B cell (primary cell): Measurements from ENCODE around the gene HAP1. TPM values are rescaled to one million over a fixed set of nuclear protein-coding genes. Genes with fewer than 3 reads are reported as not detected.

ENCODE experiments used
- ATAC-seq: fragments of 200-7000 bp; cut with Tn5 transposase; one replicate; pipeline ENCODE4 v1.10.0; 2021; ENCODE audit warnings: low read depth, mild to moderate bottlenecking, moderate number of reproducible peaks, moderate library complexity
- CTCF ChIA-PET: fragments of 350-600 bp; sonication (Branson Sonifier 250); formaldehyde crosslinking; loops from one replicate; lab custom pipeline; 2021; ENCODE audit warnings: antibody characterized with exemption, inconsistent platforms; lab: Charles Lee
- POLR2A ChIA-PET: fragments of 350-600 bp; sonication (Branson Sonifier 250); formaldehyde crosslinking; loops from one replicate; lab custom pipeline; 2021; ENCODE audit warnings: antibody characterized with exemption; lab: Charles Lee
- DNase-seq: peaks from one replicate; pipeline ENCODE4 v3.0.0; 2013
- H2AFZ ChIP-seq: 2 replicates; pipeline ENCODE4 v1.6.1; 2012; ENCODE audit warnings: mild to moderate bottlenecking, low read depth, low read length; ENCODE audit not compliant: insufficient read depth, poor library complexity, severe bottlenecking
- H3K27ac ChIP-seq, 2 donors: 1 replicate in 1 of 2; 2 replicates in 1 of 2; pipeline ENCODE4 v1.5.1; 2012 to 2013; ENCODE audit warnings: low read length in 2 of 2, mild to moderate bottlenecking in 2 of 2, moderate library complexity in 1 of 2
- H3K27me3 ChIP-seq, 4 experiments: fragments of 200-600 bp in 1 of 4; sonication (generic) in 1 of 4; replicated peaks in 1 of 4; 1 replicate in 2 of 4; 2 replicates in 2 of 4; pipeline versions ENCODE4 v1.6.1 to v1.7.0; 2013 to 2016; ENCODE audit warnings: low read length in 3 of 4, mild to moderate bottlenecking in 2 of 4, mixed read lengths in 1 of 4, moderate library complexity in 1 of 4; ENCODE audit not compliant: insufficient read depth in 4 of 4, control insufficient read depth in 3 of 4; ENCODE audit errors: control extremely low read depth in 1 of 4
- H3K36me3 ChIP-seq, 2 experiments: replicated peaks in 1 of 2; 1 replicate in 1 of 2; 2 replicates in 1 of 2; pipeline versions ENCODE4 v1.6.1 to v1.7.1; 2013; ENCODE audit warnings: low read length in 1 of 2; ENCODE audit not compliant: insufficient read depth in 2 of 2, control insufficient read depth in 1 of 2; ENCODE audit errors: control extremely low read depth in 1 of 2, extremely low read depth in 1 of 2
- H3K4me1 ChIP-seq, 2 donors: fragments of 200-600 bp in 1 of 2; sonication (generic) in 1 of 2; 1 replicate in 1 of 2; 2 replicates in 1 of 2; pipeline versions ENCODE4 v1.5.1 to v1.6.1; 2013 to 2017; ENCODE audit warnings: low read length in 2 of 2; ENCODE audit not compliant: control insufficient read depth in 2 of 2, insufficient read depth in 2 of 2
- H3K4me2 ChIP-seq: replicated peaks from 2 replicates; pipeline ENCODE3; 2012; ENCODE audit warnings: mild to moderate bottlenecking, low read depth, low read length; ENCODE audit not compliant: poor library complexity, severe bottlenecking
- H3K4me3 ChIP-seq, 5 experiments: fragments of 200-600 bp in 1 of 5; sonication (generic) in 1 of 5; 1 replicate in 3 of 5; 2 replicates in 2 of 5; pipeline versions ENCODE4 v1.5.1 to v1.7.0; 2011 to 2016; ENCODE audit warnings: low read length in 4 of 5, mild to moderate bottlenecking in 4 of 5, low read depth in 2 of 5, control low read depth in 1 of 5, moderate library complexity in 1 of 5; ENCODE audit not compliant: insufficient read depth in 1 of 5; ENCODE audit errors: control extremely low read depth in 1 of 5, extremely low read depth in 1 of 5
- H3K79me2 ChIP-seq: fragments of 200-600 bp; sonication (generic); one replicate; pipeline ENCODE4 v1.6.0; 2016; ENCODE audit warnings: low read length; ENCODE audit not compliant: control insufficient read depth, insufficient read depth
- H3K9ac ChIP-seq: fragments of 200-600 bp; sonication (generic); 2 replicates; pipeline ENCODE4 v1.6.1; 2017; ENCODE audit warnings: mild to moderate bottlenecking, low read length, moderate library complexity
- H3K9me3 ChIP-seq, 3 donors: one replicate each; pipeline versions ENCODE4 v1.6.1 to v1.7.1; 2013; ENCODE audit warnings: low read length in 2 of 3; ENCODE audit not compliant: control insufficient read depth in 2 of 3, insufficient read depth in 1 of 3; ENCODE audit errors: control extremely low read depth in 1 of 3
- H4K20me1 ChIP-seq: 2 replicates; pipeline ENCODE4 v1.6.0; 2012; ENCODE audit warnings: mild to moderate bottlenecking, low read length; ENCODE audit not compliant: insufficient read depth, control insufficient read depth, poor library complexity, severe bottlenecking
- H3K27ac Mint-ChIP-seq: one replicate; pipeline ENCODE4 v1.8.0; 2021; ENCODE audit warnings: mixed read lengths
- H3K27me3 Mint-ChIP-seq: one replicate; pipeline ENCODE4 v1.8.0; 2021; ENCODE audit warnings: mixed read lengths
- H3K4me1 Mint-ChIP-seq: one replicate; pipeline ENCODE4 v1.8.0; 2021; ENCODE audit warnings: mixed read lengths
- H3K4me3 Mint-ChIP-seq: one replicate; pipeline ENCODE4 v1.8.0; 2021; ENCODE audit warnings: mixed read lengths
- H3K9me3 Mint-ChIP-seq: one replicate; pipeline ENCODE4 v1.8.0; 2022; ENCODE audit warnings: mixed read lengths; ENCODE audit not compliant: insufficient read depth
- CTCF ChIP-seq: fragments of 200-600 bp; IDR thresholded peaks from one replicate; pipeline ENCODE4 v1.8.0; 2022; ENCODE audit warnings: antibody characterized with exemption, mild to moderate bottlenecking
- EZH2 ChIP-seq: IDR thresholded peaks from 2 replicates; pipeline ENCODE4 v1.6.1; 2012; ENCODE audit warnings: borderline replicate concordance, low read depth, mild to moderate bottlenecking, moderate library complexity, low read length; ENCODE audit not compliant: insufficient read depth, poor library complexity, severe bottlenecking
- WGBS: methylation state at CpG from one replicate; pipeline ENCODE4 v1.1.5; 2013; ENCODE audit warnings: missing lambda C conversion rate; ENCODE audit not compliant: insufficient coverage; 5-methylcytosine and 5-hydroxymethylcytosine counted together
- intact Hi-C: fragments of 100-400 bp; cut with micrococcal nuclease; formaldehyde crosslinking; loops from one replicate; pipeline ENCODE4 v1.10.0; 2022
- polyA plus RNA-seq: library from polyadenylated mRNA; depleted of rRNA; stranded (reverse); fragments of >200 nt; gene quantifications from 2 replicates; pipeline ENCODE4 v1.2.3, GENCODE V29; 2012
- total RNA-seq, 2 donors: library from RNA; stranded (reverse); fragments of 120-200 nt in 1 of 2; gene quantifications; 1 replicate in 1 of 2; 2 replicates in 1 of 2; pipeline versions ENCODE4 v1.2.3 to v1.2.4, GENCODE V29; 2013 to 2022

Gene HAP1
- total and polyA plus RNA-seq, 2 donors (not counting 1 experiment from before 2014, with no cell fraction given), result 0.03 to 0.37 TPM

- Mint-ChIP-seq H3K27ac (no peak overlapping the region), H3K4me3 (no peak overlapping the region), H3K27me3 (peaks cover 21% of the 10 kb centered on the region), H3K4me1 (peaks cover 5% of the 10 kb centered on the region), H3K9me3 (no peaks in the 10 kb centered on the region)
- H3K36me3 ChIP-seq, result no peaks in the 10 kb centered on the region
- WGBS, result 67% methylated on average over 6 of the region's 9 CpGs
- DNase-seq (no peak), ATAC-seq (no peak)
- no peak overlapping the region for H2AFZ ChIP-seq
- no peak overlapping the region for H3K9ac ChIP-seq
- H3K79me2 ChIP-seq, result no peaks in the 10 kb centered on the region
- H3K4me3 ChIP-seq, result no peak overlapping the region
- H3K4me2 ChIP-seq, result no peak overlapping the region
- intact Hi-C loops, result loop anchor here (2.0 to 10.0 kb wide), 3 partner anchors 47 to 225 kb away; partner anchors contain the start of genes CNP, JUP and P3H4
- no peaks in the 10 kb centered on the region for H3K9me3 ChIP-seq
- TF ChIP-seq CTCF (no peak), EZH2 (no peak)
- CTCF ChIA-PET, result interaction anchor here (5.2 kb wide), 1 partner anchor 61 kb away, joined by 30 read pairs; no protein-coding TSS in a partner anchor
- no peaks in the 10 kb centered on the region for H4K20me1 ChIP-seq
- H3K4me1 ChIP-seq, result peaks cover 12 to 13% of the 10 kb centered on the region in 2 donors
- POLR2A ChIA-PET, result no interaction called here
- H3K27ac ChIP-seq, result no peak overlapping the region
- H3K27me3 ChIP-seq, result peaks cover 0 to 27% (median 15%) of the 10 kb centered on the region in 4 experiments
Observed at GRCh38 chr17:41739661-41740352, 5.4 kb upstream of the HAP1 start.

GRCh38 chr17:41738801-41739112, 4.3 kb upstream of the HAP1 start:
- POLR2A ChIA-PET, result no interaction called here
- intact Hi-C loops, result loop anchor here (1.0 to 10.0 kb wide), 6 partner anchors 49 to 378 kb away; partner anchors contain the start of genes CNP, JUP and P3H4
- Mint-ChIP-seq H3K4me1 (peaks cover 8% of the 10 kb centered on the region), H3K27me3 (peaks cover 23% of the 10 kb centered on the region), H3K27ac (no peak overlapping the region), H3K9me3 (no peaks in the 10 kb centered on the region), H3K4me3 (no peak overlapping the region)
- H3K36me3 ChIP-seq, result no peaks in the 10 kb centered on the region
- no peaks in the 10 kb centered on the region for H4K20me1 ChIP-seq
- peaks cover 23 to 24% of the 10 kb centered on the region in 2 donors for H3K4me1 ChIP-seq
- no peak for DNase-seq
- no peak overlapping the region for H2AFZ ChIP-seq
- H3K9me3 ChIP-seq, result peaks cover 0 to 3% (median 0%) of the 10 kb centered on the region in 3 donors
- CTCF ChIA-PET, result interaction anchor here (1.0 kb wide), 1 partner anchor 63 kb away, joined by 3 read pairs; no protein-coding TSS in a partner anchor
- TF ChIP-seq CTCF, result no peak
- TF ChIP-seq EZH2, result no peak
- H3K27me3 ChIP-seq, result peaks cover 0 to 38% (median 25%) of the 10 kb centered on the region in 4 experiments
- no peak overlapping the region for H3K4me2 ChIP-seq
- H3K27ac ChIP-seq, result no peak overlapping the region
- H3K4me3 ChIP-seq, result no peak overlapping the region
- H3K9ac ChIP-seq, result no peak overlapping the region
- no peaks in the 10 kb centered on the region for H3K79me2 ChIP-seq
- no peak for ATAC-seq
- 95% methylated on average over 4 of the region's 5 CpGs for WGBS
